GM10847 (cell line): Measurements from ENCODE around the gene STUB1.
A peak's percentile ranks its signal among the peaks of the same experiment; 100 is the strongest.

Experiments
- POLR2A ChIP-seq: IDR thresholded peaks from 2 replicates; pipeline ENCODE4 v1.6.1; 2011; ENCODE audit not compliant: insufficient read length; ENCODE audit errors: extremely low read depth

STUB1 gene

DNA sequence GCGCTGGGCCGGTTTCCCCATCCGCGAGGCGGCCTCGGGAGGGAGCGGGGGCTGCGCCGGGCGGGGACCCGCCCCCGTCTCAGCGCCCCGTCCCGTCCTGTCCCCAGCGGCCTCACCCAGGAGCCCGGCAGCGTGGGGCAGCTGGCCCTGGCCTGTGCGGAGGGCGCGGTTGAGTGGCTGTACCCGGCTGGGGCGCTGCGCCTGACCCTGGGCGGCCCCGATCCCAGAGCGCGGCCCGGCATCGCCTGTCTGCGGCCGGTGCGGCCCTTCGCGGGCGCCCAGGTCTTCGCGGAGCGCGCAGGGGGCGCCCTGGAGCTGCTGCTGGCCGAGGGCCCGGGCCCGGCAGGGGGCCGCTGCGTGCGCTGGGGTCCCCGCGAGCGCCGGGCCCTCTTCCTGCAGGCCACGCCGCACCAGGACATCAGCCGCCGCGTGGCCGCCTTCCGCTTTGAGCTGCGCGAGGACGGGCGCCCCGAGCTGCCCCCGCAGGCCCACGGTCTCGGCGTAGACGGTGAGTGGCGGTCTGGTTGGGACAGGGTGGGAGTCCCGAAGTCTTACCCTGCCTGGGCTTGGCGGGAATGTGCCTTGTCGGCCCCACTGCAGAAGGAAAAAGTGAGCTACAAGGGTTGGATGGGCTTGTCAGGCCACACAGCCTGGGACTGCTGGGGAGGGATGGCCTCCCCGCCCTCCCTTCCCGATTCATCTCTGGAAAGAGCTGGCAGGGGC is 35.4 kb downstream of the STUB1 start:
- TF ChIP-seq POLR2A = no peak

DNA sequence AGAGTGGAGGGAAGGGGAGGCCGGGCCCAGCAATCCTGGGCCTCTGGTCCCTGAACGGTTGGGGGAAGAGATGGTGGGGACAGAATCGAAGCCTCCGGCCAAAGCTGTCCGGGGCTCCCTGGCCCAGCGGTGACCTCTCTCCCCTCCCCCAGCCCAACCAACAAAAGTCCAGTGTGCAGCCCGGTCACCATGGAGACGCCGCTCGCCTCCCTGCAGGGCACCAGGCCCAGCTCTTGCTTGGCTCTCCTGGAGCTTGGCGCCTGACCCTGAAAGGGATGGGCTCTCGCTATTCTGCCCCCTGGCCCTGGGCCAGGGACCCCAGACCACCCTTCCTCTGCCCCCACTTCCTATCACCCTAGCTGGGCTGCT is 36.0 kb downstream of the STUB1 start:
- TF ChIP-seq POLR2A = no peak

DNA sequence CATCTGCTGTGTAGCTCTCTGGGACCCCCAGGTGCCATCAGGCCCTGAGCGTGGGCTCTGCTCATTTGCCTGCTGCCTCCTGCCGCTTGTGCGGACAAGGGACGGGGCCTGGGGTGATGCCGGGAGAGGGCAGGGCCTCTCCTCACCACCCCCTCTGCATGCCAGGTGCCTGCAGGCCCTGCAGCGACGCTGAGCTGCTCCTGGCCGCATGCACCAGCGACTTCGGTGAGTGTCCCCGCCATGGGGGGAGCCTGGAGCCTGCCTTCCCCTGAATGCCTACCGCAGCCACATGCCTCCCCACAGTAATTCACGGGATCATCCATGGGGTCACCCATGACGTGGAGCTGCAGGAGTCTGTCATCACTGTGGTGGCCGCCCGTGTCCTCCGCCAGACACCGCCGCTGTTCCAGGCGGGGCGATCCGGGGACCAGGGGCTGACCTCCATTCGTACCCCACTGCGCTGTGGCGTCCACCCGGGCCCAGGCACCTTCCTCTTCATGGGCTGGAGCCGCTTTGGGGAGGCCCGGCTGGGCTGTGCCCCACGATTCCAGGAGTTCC is 36.6 kb downstream of the STUB1 start:
- TF ChIP-seq POLR2A = no peak

DNA sequence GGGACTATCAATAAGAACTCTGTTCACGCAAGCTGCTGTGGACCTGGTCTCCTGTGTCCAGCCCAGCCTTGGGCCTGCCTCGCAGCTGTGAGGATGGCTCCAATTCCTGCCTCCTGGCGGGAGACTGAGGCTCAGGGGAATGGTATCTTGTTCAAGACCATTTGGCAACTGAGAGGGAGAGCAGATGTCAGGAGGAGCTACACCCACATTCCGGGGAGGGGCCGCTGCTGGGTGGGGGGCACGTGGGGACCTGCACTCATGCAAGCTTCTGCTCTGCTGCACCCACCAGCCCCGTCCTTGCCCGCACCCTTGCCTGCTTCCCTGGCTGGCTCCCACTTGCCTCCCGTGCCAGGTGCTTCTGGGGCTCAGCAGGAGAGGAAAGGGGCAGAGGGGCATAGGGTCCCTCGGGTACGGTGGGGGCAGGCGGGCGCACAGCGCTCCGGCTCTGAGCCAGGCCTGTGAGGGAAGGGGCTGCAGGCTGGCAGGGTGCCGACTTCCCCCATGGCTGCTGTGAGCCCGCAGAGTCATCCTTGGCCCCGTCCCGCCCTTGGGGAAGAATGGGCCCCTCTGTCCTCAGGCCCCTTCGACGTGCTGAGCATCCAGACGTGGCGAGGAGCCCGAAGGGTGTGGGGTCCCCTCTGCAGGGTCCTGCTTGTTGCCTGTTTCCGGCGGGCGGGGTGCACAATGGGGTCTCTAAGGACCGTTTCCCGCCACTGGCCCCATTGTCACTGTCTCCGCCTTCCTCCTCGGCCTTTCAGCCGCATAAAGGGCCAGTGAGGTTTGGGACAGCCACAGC is 37.4 kb downstream of the STUB1 start:
- no peak for TF ChIP-seq POLR2A

DNA sequence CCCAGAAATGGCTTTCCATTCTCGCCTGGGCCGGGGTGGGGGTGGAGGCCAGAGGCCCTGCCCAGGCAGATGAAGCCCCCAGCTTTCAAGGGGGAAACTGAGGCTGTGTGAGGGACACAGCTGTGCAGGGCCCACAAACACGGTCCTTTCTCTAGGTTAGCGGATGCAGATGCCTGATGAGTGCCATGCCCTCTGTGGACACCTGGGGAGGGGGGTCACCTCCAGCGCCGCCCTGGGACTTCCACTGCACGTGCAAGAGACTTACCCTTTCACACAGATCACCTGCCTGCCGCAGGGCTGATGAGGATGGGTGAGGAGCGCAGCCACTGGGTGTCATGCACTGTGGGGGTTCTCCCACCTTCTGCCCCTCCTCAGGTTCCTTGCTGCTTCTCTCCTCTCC is 38.2 kb downstream of the STUB1 start:
- TF ChIP-seq POLR2A = no peak

DNA sequence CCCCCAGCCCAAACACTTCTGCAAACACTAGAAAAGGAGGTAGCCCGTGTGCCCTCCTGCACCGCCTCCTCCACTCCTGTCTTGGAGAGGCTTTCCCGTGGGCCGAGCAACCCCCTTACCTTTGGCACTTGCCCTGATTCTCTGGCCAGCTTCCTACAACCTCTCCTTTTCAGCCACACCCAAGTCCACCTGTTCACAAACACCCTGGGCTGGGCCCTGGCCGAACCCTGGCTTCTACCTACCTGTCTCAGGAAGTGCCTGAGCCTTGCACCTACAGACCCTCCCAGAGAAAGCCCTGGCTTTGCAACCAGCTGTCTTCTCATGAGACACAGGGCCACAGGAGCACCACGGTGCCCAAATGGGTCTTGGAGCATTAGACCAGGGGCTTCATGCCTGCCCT is 38.7 kb downstream of the STUB1 start:
- no peak for TF ChIP-seq POLR2A

DNA sequence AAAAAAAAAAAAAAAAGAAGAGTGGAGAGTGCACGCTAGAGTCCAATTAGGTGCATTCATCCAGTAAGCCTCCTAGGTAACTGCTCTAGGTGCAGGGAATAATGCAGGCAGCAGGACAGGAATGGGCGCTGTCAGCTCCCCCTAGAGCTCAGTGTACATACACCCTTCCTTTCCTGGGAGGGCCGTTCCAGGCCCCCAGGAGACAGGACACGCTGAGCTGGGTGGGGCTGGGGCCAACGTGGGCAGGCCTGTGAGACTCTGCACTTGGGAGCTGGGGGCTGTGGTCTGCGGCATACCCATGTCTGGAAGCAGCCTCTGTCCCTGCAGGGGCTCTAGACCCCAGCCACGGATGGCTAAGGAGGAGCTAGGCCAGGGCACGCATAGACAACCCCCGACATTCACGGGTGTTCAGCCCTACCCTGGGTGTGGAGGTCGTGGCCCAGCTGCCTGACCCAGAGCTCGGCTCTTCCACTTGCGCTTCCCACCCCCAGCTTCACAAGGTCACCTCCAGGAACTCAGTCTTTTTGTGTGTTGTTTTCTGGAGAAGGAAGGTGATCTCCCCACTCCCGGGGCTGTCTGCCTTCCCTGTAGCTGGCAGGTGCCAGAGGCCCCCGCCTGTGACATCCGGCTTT is 39.7 kb downstream of the STUB1 start:
- TF ChIP-seq POLR2A = no peak

DNA sequence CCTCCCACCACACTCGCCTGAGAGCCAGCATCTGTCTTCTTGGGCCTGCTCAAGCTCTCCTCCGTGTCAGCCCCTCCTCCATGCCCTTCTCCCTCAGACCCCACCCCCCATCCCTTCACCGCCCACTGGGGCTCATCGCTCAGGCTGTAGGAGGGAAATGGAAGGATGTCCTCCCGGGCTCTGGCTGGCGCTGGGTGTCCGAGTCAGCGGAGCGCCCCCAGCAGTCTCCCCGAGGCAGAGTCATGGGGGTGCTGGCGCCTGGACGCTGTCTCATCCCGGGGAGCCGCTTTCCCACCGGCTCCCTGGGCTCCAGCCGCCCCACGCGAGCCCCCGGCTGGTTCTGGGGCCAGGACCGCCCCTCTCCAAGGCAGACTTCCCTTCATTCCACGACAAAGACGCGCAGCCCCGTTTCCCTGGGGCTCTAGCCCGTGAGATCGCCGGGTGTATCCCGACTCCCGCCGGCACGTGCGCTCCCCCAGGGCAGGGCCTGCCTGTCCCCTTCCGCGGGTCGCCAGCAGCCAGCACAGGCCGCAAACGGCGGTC is 40.3 kb downstream of the STUB1 start:
- no peak for TF ChIP-seq POLR2A

DNA sequence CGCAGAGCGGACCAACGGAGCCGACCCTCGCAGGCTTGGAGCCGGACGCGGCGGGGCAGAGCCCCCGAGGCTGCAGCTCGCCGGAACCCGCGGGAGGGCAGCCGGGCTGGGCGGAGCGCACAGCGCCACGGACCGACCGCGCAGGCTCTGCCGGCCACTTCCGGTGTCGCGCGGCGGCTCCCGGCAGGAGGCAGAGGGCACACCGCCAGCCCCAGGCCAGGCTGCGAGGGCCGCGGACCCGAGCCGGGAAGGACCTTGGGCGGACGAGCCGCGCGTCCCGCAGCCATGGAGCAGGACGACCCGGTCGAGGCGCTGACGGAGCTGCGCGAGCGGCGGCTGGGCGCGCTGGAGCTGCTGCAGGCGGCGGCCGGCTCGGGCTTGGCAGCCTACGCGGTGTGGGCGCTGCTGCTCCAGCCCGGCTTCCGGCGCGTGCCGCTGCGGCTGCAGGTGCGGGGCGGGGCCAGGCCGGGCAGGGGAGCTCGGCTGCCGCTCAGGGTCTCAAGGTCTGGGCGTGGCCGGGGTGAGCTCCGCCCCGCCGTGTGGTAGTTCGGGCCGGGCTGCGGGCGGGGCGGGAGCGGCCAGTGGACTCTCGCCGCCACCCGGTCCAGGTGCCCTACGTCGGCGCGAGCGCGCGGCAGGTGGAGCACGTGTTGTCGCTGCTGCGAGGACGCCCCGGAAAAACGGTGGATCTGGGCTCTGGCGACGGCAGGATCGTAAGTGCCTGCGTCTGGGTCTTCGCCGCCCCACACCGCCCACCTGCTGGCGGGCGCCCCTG is 41.0 kb downstream of the STUB1 start, which contains the start of gene ANTKMT:
TSS of gene ANTKMT (plus strand) at position 157 of the 775 bp plus-strand sequence. CDS start at position 286, 129 bp downstream.
- peak; percentile 95 for TF ChIP-seq POLR2A

DNA sequence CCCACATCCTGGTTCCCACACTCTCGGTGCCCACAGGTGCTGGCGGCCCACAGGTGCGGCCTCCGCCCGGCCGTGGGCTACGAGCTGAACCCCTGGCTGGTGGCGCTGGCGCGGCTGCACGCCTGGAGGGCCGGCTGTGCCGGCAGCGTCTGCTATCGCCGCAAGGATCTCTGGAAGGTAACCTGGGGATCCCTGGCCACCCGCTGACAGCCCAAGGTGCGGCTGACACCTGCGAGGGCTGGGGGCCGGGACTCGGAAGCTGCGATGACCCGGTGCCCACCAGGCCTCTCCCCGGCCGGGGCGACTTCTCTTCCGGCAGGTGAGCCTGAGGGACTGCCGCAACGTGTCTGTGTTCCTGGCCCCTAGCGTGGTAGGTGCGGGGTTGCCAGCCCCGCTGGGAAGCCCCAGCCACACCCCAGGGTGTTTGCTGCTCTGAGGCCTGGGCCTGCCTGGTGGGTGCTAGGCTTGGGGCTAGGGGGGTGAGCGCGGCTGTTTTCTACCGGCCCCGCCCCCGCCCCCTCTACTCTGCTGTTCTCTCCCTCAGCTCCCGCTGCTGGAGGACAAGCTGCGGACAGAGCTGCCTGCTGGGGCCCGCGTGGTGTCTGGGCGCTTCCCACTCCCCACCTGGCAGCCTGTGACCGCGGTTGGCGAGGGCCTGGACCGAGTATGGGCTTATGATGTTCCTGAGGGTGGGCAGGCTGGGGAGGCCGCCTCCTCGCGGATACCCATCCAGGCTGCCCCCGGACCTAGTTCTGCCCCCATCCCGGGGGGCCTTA is 41.7 kb downstream of the STUB1 start:
- TF ChIP-seq POLR2A = no peak

DNA sequence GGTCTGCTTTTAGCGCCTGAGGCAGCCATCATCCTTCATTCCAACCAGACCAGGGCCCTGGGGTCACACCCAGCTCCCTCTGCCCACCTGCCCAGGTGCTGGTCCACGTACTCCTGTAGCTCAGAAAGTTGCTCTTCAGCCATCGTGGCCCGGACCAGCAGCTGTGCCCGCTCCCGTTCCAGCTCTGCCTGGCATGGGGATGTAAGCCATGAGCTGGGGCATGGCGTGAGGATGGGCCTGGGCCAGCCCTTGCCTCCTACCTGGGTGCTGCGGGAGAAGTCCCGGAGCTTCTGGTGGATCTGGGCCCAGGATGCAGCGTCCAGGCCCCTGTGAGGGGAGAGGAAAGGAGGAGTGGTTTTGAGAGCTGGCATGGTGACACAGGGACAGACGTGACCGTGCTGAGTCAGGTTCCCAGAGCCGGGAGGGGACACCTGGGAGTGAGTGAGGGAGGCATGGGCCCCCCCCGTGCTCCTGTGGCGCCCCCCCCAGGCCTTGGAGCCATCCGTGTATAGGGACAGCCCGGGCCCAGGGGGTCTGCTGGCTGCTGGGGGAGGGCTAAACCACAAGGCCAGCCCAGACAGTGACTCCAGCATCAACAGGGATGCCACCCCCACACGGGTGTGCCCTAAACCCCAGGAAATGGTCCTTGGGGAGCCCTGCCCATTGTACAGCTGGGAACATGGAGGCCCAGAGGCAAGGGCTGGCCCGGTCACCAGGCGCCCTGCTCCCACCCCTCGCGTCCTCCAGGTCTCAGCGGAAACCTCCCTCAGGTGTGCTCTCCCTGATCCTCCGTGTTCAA is 42.8 kb downstream of the STUB1 start:
- no peak for TF ChIP-seq POLR2A

DNA sequence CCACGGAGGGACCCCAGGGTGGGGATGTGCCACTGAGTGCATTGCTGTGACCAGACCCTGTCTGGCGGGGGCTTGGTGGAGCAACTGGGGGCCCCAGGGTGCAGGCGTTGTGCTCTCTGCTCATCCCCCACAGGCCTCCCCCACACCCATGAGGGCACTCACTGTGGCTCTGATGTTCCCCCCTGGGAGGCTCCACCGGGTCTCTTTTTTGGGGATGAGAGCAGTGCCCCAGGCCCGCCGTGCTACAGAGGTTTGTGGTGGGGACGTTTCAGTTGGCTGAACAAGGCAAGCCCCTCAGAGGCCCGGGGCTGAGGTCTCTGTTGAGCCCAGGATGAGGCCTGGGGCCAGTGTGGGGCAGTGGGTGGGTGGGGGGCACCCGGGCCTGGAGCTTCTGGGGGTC is 43.5 kb downstream of the STUB1 start:
- TF ChIP-seq POLR2A = no peak
